GM12865 (cell line): ENCODE measurements around the gene DEF6.
"Not testable (repeated sequence)": the region's sequence is repeated elsewhere in the genome, so short reads cannot be mapped to it uniquely, and the experiment has no call there.

Experiments used
- DNase-seq: peaks from one replicate; pipeline ENCODE4 v3.0.0; 2010; ENCODE audit warnings: low read depth
- H3K4me3 ChIP-seq: 2 replicates; pipeline ENCODE4 v1.5.1; 2011; ENCODE audit warnings: mild to moderate bottlenecking, low read depth, low read length, control low read depth
- TF ChIP-seq, protein P1 (sequence below): IDR thresholded peaks from 2 replicates; pipeline ENCODE4 v1.5.1; 2011; ENCODE audit warnings: low read length, control low read depth, low read depth, inconsistent platforms; ENCODE audit not compliant: insufficient read depth; ENCODE audit errors: missing control alignments

Gene DEF6

DNA sequence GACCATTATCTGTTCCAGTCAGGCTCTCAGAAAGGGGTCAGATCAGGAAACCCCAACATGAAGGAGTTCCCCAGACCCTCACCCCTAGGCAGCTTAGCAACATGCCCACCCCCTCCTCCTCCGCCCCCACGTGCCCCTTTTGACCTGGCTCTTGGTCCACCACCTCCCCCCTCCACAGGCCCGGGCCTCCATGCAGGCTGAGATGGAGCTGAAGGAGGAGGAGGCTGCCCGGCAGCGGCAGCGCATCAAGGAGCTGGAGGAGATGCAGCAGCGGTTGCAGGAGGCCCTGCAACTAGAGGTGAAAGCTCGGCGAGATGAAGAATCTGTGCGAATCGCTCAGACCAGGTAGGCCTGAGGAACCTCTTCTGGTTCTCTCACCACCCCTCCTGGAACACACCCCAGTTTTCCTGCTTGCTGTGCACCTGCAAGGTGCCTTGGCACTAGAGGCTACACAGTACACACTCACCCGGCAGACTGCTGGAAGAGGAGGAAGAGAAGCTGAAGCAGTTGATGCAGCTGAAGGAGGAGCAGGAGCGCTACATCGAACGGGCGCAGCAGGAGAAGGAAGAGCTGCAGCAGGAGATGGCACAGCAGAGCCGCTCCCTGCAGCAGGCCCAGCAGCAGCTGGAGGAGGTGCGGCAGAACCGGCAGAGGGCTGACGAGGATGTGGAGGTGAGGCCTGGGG, 21.9 kb downstream of the DEF6 start:
- DNase-seq = no peak
- TF ChIP-seq, protein P1, sequence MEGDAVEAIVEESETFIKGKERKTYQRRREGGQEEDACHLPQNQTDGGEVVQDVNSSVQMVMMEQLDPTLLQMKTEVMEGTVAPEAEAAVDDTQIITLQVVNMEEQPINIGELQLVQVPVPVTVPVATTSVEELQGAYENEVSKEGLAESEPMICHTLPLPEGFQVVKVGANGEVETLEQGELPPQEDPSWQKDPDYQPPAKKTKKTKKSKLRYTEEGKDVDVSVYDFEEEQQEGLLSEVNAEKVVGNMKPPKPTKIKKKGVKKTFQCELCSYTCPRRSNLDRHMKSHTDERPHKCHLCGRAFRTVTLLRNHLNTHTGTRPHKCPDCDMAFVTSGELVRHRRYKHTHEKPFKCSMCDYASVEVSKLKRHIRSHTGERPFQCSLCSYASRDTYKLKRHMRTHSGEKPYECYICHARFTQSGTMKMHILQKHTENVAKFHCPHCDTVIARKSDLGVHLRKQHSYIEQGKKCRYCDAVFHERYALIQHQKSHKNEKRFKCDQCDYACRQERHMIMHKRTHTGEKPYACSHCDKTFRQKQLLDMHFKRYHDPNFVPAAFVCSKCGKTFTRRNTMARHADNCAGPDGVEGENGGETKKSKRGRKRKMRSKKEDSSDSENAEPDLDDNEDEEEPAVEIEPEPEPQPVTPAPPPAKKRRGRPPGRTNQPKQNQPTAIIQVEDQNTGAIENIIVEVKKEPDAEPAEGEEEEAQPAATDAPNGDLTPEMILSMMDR = no peak
- no peak overlapping the region for H3K4me3 ChIP-seq

DNA sequence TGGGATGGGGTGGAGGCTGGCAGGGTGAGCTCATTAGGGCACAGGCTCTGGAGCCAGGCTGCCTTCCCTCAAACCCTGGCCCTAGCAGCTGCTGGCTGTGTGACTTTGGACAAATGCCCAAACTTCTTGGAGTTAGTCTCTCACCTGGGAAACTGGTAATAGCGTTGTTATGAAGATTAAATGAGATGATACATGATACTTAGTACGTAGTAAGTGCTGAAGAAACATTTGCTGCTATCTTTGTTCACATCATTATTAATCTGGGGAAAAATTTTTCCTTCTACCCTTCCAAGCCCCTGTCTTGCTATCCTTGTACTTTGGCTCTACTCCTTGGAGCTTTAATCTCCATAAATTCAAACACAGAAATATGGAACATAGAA, 22.4 kb downstream of the DEF6 start:
- TF ChIP-seq, protein P1 = no peak
- DNase-seq = no peak
- no peak overlapping the region for H3K4me3 ChIP-seq

DNA sequence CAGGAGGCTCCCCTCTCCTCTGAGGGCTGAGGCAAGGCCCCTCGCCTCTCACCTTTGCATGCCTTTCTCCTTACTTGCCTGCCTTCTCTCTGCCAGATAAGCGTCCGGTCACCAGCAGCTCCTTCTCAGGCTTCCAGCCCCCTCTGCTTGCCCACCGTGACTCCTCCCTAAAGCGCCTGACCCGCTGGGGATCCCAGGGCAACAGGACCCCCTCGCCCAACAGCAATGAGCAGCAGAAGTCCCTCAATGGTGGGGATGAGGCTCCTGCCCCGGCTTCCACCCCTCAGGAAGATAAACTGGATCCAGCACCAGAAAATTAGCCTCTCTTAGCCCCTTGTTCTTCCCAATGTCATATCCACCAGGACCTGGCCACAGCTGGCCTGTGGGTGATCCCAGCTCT, 23.5 kb downstream of the DEF6 start:
- TF ChIP-seq, protein P1 = no peak
- no peak overlapping the region for H3K4me3 ChIP-seq

DNA sequence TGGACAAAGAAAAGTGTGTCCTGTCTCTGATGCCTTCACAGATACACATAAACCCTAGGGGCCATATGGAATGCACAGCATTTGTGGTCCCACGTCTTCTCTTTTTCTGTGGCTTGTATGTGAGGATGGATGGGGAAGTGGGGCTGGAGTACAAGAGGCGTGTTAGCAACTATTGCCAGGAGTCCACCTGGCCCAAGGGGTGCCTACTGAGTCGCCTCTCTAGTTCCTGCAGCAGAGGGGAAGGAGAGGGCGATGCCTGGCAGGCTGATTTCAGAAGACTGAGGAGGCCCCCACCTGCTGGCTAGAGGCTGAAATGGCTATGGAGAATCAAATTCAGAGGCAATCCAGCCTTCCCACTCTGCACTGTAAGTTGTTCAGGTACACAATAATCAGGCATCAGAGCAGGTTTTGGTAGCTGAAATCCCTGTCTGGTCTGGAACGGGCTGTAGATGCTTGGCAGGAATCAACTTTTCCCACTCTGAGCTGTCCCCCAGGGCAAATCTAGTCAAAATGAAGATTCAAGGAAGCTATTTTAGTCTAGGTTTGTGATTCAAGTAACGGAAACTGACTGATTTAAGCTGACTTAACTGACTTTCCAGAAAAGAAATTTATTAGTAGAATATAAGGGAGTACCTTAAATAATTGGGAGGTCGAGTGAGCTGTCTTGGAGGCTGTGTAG, 29.9 kb downstream of the DEF6 start:
- TF ChIP-seq, protein P1 = peak; percentile 75
- no peak overlapping the region for H3K4me3 ChIP-seq
- DNase-seq = peak; percentile 81

More for the DNA sequence above, 23.5 kb downstream of the DEF6 start:
- DNase-seq = no peak

DNA sequence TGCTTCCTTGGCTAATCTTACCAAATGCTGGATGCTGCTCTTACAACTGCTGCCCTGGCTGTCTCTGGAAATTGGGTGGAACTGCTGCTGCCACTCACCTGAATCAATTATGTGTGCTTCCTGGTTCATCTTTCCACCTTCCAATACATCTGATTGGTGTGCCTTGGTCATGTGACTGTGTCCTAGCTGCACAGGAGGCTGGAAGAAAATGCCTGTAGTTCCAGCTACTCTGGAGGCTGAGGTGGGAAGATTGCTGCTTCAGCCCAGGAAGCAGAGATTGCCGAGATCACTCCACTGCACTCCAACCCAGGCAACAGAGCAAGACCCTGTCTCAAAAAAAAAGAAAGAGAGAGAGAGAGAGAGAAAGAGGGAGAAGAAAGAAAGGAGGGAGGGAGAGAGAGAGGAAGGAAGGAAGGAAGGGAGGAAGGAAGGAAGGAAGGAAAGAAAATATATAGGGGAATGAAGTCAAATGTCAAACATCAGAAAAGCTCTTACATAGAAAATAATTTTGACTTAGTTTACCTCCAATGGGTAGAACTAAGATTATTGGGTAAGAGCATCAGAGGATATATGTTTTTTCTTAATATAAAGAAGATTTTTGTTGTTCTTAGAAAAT, 30.6 kb downstream of the DEF6 start:
- TF ChIP-seq, protein P1 = no peak
- DNase-seq = no peak
- H3K4me3 ChIP-seq = no peak overlapping the region

DNA sequence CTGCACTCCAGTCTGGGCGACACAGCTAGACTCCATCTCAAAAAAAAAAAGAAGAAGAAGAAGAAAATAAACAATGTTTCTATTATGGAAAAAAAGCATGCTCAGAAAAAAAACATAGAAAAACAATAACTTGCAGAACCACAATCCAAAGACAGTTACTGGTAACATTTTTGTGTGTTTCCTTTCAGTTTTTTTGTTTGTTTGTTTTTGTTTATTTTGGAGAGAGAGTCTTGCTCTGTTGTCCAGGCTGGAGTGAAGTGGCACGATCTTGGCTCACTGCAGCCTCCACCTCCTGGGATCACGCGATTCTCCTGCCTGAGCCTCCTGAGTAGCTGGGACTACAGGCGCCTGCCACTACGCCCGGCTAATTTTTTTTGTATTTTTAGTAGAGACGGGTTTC, 31.3 kb downstream of the DEF6 start:
- H3K4me3 ChIP-seq, DNase-seq: not testable (repeated sequence)

DNA sequence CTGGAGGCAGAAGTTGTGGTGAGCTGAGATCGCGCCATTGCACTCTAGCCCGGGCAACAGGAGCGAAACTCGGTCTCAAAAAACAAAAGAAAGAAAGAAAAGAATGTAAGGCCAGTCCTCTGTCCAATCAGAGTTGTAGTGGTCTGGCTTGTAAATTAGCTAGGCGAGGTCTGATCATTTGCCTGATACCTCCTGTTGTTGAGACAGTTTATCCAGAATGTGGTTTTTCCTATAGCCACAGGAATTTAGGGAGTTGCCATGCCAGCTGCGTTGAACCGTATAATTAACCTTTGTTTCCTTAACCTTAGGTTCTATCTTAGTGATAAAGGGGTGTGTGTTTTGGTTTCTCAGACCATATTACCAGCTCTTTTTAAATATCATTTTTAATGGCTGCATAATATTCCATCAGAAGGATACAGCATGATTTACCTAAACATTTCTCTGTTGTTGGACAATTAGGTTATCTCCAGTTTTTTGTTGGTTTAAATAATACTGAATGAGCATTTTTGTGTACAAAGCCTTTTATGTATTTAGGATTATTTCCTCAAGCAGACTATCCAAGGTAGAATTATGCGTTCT, 33.0 kb downstream of the DEF6 start:
- DNase-seq = no peak
- no peak overlapping the region for H3K4me3 ChIP-seq
- TF ChIP-seq, protein P1 = no peak

DNA sequence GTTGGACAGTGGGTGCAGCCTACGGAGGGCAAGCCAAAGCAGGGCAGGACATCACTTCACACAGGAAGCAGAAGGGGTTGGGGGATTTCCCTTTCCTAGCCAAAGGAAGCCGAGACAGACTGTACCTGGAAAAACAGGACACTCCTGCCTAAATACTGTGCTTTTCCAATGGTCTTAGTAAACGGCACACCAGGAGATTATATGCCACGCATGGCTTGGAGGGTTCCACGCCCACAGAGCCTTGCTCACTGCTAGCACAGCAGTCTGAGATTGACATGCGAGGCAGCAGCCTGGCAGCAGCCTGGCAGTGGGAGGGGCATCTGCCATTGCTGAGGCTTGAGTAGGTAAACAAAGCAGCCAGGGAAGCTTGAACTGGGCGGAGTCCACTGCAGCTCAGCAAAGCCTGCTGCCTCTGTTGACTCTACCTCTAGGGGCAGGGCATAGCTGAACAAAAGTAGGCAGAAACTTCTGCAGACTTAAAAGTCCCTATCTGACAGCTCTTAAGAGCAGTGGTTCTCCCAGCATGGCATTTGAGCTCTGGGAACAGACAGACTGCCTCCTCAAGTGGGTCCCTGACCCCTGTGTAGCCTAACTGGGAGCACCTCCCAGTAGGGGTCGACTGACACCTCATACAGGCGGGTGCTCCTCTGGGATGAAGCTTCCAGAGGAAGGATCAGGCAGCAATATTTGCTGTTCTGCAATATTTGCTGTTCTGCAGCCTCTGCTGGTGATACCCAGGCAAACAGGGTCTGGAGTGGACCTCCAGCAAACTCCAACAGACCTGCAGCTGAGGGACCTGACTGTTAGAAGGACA, 34.7 kb downstream of the DEF6 start:
- peak; percentile 65 for DNase-seq
- H3K4me3 ChIP-seq = not testable (repeated sequence)
